Cardiac muscle cell (in vitro differentiated cells and primary cell): Measurements from ENCODE around the gene PPFIBP2. TPM values are rescaled to one million over a fixed set of nuclear protein-coding genes. Genes with fewer than 3 reads are reported as not detected.
A peak's percentile ranks its signal among the peaks of the same experiment; 100 is the strongest.

Experiments
- DNase-seq, 2 donors: peaks; one replicate each; pipeline versions ENCODE4 v3.0.0 to v3.0.0-alpha.2; 2010 to 2017; ENCODE audit warnings: low read depth in 1 of 2, low spot score in 1 of 2
- H3K27ac ChIP-seq: fragments of 200-600 bp; sonication (generic); 2 replicates; pipeline ENCODE4 v1.5.1; 2016
- H3K27me3 ChIP-seq: fragments of 200-600 bp; sonication (generic); 2 replicates; pipeline ENCODE4 v1.6.0; 2016; ENCODE audit warnings: control low read depth
- H3K36me3 ChIP-seq: fragments of 200-600 bp; sonication (generic); 2 replicates; pipeline ENCODE4 v1.5.1; 2016; ENCODE audit warnings: control low read depth
- H3K4me1 ChIP-seq: fragments of 200-600 bp; sonication (generic); 2 replicates; pipeline ENCODE4 v1.8.1; 2017; ENCODE audit warnings: low read depth, mild to moderate bottlenecking, mixed run types
- H3K4me3 ChIP-seq: fragments of 200-600 bp; sonication (generic); 2 replicates; pipeline ENCODE4 v1.5.1; 2016; ENCODE audit warnings: mild to moderate bottlenecking
- H3K9me3 ChIP-seq: fragments of 200-600 bp; sonication (generic); 2 replicates; pipeline ENCODE4 v1.5.1; 2017; ENCODE audit warnings: low read depth, mild to moderate bottlenecking, control low read depth
- polyA plus RNA-seq: library from polyadenylated mRNA; unstranded; fragments of >200 nt; fragmentation: Nextera tagmentation; extraction: Ambion mirVana; gene quantifications from 2 replicates; pipeline ENCODE4 v1.2.1, GENCODE V29; 2016
- total RNA-seq: library from RNA; depleted of rRNA; stranded (reverse); fragments of >200 nt; gene quantifications from 2 replicates; pipeline ENCODE4 v1.2.3, GENCODE V29; 2016
- TF ChIP-seq, protein P1 (sequence below): IDR thresholded peaks from 2 replicates; pipeline ENCODE4 v1.5.1; 2012; ENCODE audit warnings: low read depth, mild to moderate bottlenecking, low read length

PPFIBP2 gene
- total and polyA plus RNA-seq, 2 experiments from 2014 or later, result 8.0 to 13.2 TPM

DNA sequence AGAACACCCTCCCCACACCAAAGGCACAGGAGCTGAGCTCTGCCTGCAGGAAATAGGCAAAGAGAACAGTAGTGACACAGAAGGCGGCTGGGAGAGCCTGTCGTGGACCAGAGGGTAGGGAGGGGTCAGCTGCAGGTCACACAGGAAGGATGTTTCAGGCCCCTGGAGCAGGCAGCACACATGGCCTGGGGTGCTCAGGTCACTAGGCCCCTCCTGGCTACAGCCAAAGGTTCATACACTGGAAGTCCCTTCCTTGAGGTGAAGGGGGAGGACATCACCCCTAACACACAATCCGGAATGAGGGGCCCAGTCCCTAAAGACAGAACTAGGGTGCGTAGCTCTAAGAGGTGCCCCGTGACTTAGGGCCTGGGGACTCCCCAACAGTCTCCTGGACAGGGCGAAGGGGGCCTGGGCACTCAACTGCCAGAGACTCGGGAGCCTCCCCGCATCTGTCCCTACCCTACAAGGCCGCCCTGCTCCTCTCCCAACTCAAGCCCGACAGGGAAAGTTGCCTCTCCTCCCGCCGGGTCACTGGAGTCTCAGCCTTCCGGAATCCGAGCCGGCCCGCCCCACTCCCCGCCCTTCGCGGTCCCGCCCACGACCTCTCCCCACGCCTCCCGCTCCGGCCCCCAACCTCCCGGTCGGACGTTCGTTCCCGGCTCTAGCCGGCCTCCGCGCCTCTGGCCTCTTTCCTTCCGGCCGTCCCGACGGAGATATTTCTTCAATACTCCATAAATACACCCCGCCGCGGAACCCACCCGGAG, 159.3 kb downstream of the PPFIBP2 start, which contains the start of gene CYB5R2:
Gene CYB5R2, minus strand, starts transcription at position 541 of the 764 bp plus-strand sequence. CDS start 675 bp downstream, outside the sequence.
- peak; percentile 68 to 80 for DNase-seq
- H3K36me3 ChIP-seq, result no peaks in the 10 kb centered on the region
- no peaks in the 10 kb centered on the region for H3K9me3 ChIP-seq
- peaks cover 19% of the 10 kb centered on the region for H3K27me3 ChIP-seq
- H3K4me1 ChIP-seq, result no peaks in the 10 kb centered on the region
- TF ChIP-seq, protein P1, sequence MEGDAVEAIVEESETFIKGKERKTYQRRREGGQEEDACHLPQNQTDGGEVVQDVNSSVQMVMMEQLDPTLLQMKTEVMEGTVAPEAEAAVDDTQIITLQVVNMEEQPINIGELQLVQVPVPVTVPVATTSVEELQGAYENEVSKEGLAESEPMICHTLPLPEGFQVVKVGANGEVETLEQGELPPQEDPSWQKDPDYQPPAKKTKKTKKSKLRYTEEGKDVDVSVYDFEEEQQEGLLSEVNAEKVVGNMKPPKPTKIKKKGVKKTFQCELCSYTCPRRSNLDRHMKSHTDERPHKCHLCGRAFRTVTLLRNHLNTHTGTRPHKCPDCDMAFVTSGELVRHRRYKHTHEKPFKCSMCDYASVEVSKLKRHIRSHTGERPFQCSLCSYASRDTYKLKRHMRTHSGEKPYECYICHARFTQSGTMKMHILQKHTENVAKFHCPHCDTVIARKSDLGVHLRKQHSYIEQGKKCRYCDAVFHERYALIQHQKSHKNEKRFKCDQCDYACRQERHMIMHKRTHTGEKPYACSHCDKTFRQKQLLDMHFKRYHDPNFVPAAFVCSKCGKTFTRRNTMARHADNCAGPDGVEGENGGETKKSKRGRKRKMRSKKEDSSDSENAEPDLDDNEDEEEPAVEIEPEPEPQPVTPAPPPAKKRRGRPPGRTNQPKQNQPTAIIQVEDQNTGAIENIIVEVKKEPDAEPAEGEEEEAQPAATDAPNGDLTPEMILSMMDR, result no peak
- H3K4me3 ChIP-seq, result peak within 1 kb of the TSS; percentile 43
- no peak within 1 kb of the TSS for H3K27ac ChIP-seq

DNA sequence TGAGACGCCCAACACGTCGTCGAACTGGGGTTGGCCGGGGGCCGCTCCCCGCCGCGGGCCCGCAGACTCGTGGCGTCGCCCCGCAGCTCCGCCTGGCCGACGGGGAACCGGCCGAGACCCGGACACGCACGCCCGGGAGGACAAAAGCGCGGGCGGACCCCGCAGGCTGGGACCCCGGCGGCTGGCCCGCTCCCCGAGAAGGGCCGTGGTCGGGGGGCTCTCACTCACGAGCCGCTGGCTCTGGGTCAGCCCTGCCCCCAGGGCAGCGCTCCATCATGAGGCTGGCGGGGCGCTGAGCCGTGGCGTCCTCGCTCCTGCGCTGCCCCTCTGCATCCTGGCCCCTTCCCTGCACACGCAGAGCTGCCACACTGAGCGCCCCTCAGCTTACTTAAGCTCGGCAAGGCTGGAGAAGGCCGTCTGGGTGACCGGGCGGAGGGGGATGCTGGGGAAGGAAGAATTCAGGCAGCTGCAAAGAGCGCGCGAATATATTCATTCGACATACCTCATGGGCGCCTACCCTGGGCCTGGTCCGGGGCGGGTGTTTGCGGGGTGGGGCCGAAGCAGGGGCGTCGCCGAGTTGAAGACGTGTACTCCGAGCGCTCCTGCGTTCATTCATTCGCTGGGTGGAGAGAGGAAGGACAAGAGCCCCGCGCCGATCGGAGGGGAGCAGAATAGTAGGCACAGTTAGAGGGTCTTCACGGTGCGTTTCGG, 160.1 kb downstream of the PPFIBP2 start:
- Histone ChIP-seq H3K27me3 (peaks cover 19% of the 10 kb centered on the region), H3K4me1 (no peaks in the 10 kb centered on the region), H3K27ac (no peak overlapping the region), H3K9me3 (no peaks in the 10 kb centered on the region), H3K4me3 (peak overlapping the region; percentile 43), H3K36me3 (no peaks in the 10 kb centered on the region)
- DNase-seq, result peak; percentile 45 to 61
- TF ChIP-seq, protein P1, result no peak

DNA sequence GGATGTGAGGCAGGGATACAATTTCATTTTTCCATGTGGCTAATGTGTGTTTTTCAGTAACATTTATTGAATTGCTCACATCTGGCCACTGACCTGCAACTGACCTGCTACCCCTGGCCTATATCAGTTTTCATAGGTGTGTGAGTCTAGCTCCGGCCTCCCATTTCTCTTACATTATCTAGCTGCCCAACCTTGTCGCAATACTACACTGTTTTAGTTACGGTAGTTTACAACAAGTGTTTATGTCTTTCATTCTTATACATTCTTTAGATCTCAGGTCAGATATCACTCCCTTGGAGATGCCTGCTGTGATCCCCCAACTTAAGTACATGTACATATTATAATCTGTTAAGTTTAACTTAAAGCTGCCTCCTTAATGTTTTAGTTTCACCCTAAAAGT, 161.8 kb downstream of the PPFIBP2 start:
- H3K4me3 ChIP-seq, result no peak overlapping the region
- H3K27ac ChIP-seq, result no peak overlapping the region
- H3K4me1 ChIP-seq, result no peaks in the 10 kb centered on the region
- DNase-seq, result no peak
- TF ChIP-seq, protein P1, result no peak
- peaks cover 19% of the 10 kb centered on the region for H3K27me3 ChIP-seq
- no peaks in the 10 kb centered on the region for H3K36me3 ChIP-seq
- no peaks in the 10 kb centered on the region for H3K9me3 ChIP-seq

DNA sequence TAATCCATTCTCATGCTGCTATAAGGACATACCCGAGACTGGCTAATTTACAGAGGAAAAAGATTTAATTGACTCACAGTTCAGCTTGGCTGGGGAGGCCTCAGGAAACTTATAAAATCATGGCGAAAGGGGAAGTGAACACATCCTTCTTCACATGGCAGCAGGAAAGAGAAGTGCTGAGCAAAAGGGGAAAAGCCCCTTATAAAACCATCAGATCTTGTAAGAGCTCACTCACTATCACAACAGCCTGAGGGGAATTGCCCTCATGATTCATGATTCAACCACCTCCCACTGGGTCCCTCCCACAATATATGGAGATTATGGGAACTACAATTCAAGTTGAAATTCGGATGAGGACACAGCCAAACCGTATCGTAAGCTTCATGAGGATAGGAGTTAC, 163.3 kb downstream of the PPFIBP2 start:
- Histone ChIP-seq H3K36me3 (no peaks in the 10 kb centered on the region), H3K4me1 (no peaks in the 10 kb centered on the region), H3K27ac (no peak overlapping the region), H3K27me3 (peaks cover 19% of the 10 kb centered on the region), H3K4me3 (no peak overlapping the region), H3K9me3 (no peaks in the 10 kb centered on the region)
- peak in 1 of 2 donors; percentile 47 for DNase-seq
- TF ChIP-seq, protein P1, result no peak

DNA sequence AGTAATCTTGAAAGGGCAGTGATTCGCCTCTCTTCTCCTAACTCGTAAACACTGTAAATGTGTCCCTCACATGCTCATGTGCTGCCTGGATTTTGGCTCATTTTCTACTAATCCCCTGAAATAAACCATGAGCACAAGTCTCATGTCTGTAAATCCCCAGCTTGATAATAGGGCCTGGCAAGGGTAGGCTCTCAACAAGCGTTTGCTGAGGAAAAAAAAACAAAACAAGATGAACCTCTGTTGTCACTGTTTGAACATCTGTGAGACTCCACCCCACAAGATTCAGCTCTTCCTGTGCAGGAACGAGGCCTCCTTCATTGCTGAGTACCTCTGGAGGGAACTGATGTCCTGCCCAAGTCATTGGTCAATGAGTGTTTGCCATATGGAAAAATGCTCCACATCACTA, 164.0 kb downstream of the PPFIBP2 start:
- DNase-seq, result peak in 1 of 2 donors; percentile 42
- Histone ChIP-seq H3K36me3 (no peaks in the 10 kb centered on the region), H3K9me3 (no peaks in the 10 kb centered on the region), H3K27me3 (peaks cover 19% of the 10 kb centered on the region), H3K4me3 (no peak overlapping the region), H3K27ac (no peak overlapping the region), H3K4me1 (no peaks in the 10 kb centered on the region)
- TF ChIP-seq, protein P1, result no peak
